ENCODE results near the gene KBTBD13. TPM values are rescaled to one million over a fixed set of nuclear protein-coding genes. Genes with fewer than 3 reads are reported as not detected.
"Not testable (repeated sequence)": the region's sequence is repeated elsewhere in the genome, so short reads cannot be mapped to it uniquely, and the experiment has no call there.

The KBTBD13 gene
- total and polyA plus RNA-seq, 8 donors: 0.18 TPM; not detected in 7

- no peak for DNase-seq
- intact Hi-C loops (cut with DNase I; ENCODE audit: low total_unique reads): no loop called here
- peak overlapping the region in 1 of 5 donors; percentile 27 for H3K27ac ChIP-seq
- TF ChIP-seq CTCF (IDR thresholded peaks at IDR 0.05): no peak
- TF ChIP-seq EP300 (IDR thresholded peaks at IDR 0.05): no peak
- H3K27me3 ChIP-seq: no peaks in the 10 kb centered on the region
- 84 to 98% (median 86%) methylated on average over 6 of the region's 6 CpGs for WGBS, 5 donors
- H3K4me3 ChIP-seq: no peak overlapping the region
- peaks cover 29 to 45% (median 43%) of the 10 kb centered on the region in 4 donors for H3K36me3 ChIP-seq
- H3K4me1 ChIP-seq: peaks cover 0 to 29% (median 0%) of the 10 kb centered on the region in 4 donors
- no peaks in the 10 kb centered on the region for H3K9me3 ChIP-seq
Observed at GRCh38 chr15:65095747-65096104, 19.2 kb downstream of the KBTBD13 start.

GRCh38 chr15:65096481-65097385 is 20.2 kb downstream of the KBTBD13 start:
- Histone ChIP-seq H3K9me3 (no peaks in the 10 kb centered on the region), H3K27me3 (no peaks in the 10 kb centered on the region), H3K27ac (no peak overlapping the region), H3K4me3 (no peak overlapping the region), H3K4me1 (peaks cover 0 to 35% (median 3%) of the 10 kb centered on the region in 4 donors), H3K36me3 (peaks cover 33 to 55% (median 53%) of the 10 kb centered on the region in 4 donors)
- intact Hi-C loops (cut with DNase I; ENCODE audit: low total_unique reads): no loop called here
- DNase-seq: no peak
- 86 to 95% (median 88%) methylated on average over 5 to 6 of the region's 6 CpGs for WGBS, 5 donors
- TF ChIP-seq POLR2A (IDR thresholded peaks at IDR 0.05) (no peak), POLR2AphosphoS5 (IDR thresholded peaks at IDR 0.05) (no peak), CTCF (IDR thresholded peaks at IDR 0.05) (no peak), EP300 (IDR thresholded peaks at IDR 0.05) (no peak)

GRCh38 chr15:65097651-65098263 is 21.2 kb downstream of the KBTBD13 start:
- WGBS, 5 donors: 92 to 98% (median 96%) methylated on average over 7 of the region's 7 CpGs
- no peaks in the 10 kb centered on the region for H3K9me3 ChIP-seq
- H3K4me1 ChIP-seq: peaks cover 0 to 31% (median 4%) of the 10 kb centered on the region in 4 donors
- H3K27me3 ChIP-seq: no peaks in the 10 kb centered on the region
- peaks cover 33 to 64% (median 60%) of the 10 kb centered on the region in 4 donors for H3K36me3 ChIP-seq
- intact Hi-C loops (cut with DNase I; ENCODE audit: low total_unique reads): no loop called here
- no peak for TF ChIP-seq POLR2A (IDR thresholded peaks at IDR 0.05)
- TF ChIP-seq POLR2AphosphoS5 (IDR thresholded peaks at IDR 0.05): no peak
- H3K27ac ChIP-seq: no peak overlapping the region
- H3K4me3 ChIP-seq: no peak overlapping the region
- no peak for DNase-seq

- no peaks in the 10 kb centered on the region for H3K9me3 ChIP-seq
- TF ChIP-seq POLR2AphosphoS5 (IDR thresholded peaks at IDR 0.05) (no peak), CTCF (IDR thresholded peaks at IDR 0.05) (no peak), POLR2A (IDR thresholded peaks at IDR 0.05) (no peak), EP300 (IDR thresholded peaks at IDR 0.05) (no peak)
- DNase-seq: no peak
- WGBS, 5 donors: 87 to 100% (median 97%) methylated on average over 5 of the region's 5 CpGs
- no peak overlapping the region for H3K4me3 ChIP-seq
- intact Hi-C loops (cut with DNase I; ENCODE audit: low total_unique reads): no loop called here
- H3K4me1 ChIP-seq: peaks cover 0 to 27% (median 4%) of the 10 kb centered on the region in 4 donors
- no peaks in the 10 kb centered on the region for H3K27me3 ChIP-seq
- H3K36me3 ChIP-seq: peaks cover 34 to 80% (median 71%) of the 10 kb centered on the region in 4 donors
- no peak overlapping the region for H3K27ac ChIP-seq
Observed at GRCh38 chr15:65099336-65099735, 22.8 kb downstream of the KBTBD13 start.

- H3K27me3 ChIP-seq; H3K9me3 ChIP-seq; H3K4me3 ChIP-seq; intact Hi-C loops (cut with DNase I; ENCODE audit: low total_unique reads); H3K27ac ChIP-seq; DNase-seq: not testable (repeated sequence)
- 88 to 97% (median 95%) methylated on average over 10 of the region's 10 CpGs for WGBS, 5 donors
- Histone ChIP-seq H3K4me1 (peaks cover 0 to 22% (median 4%) of the 10 kb centered on the region in 4 donors), H3K36me3 (peaks cover 39 to 84% (median 75%) of the 10 kb centered on the region in 4 donors)
Observed at GRCh38 chr15:65099801-65100200, 23.3 kb downstream of the KBTBD13 start.
